Gastrocnemius medialis (tissue), 4 donors: ENCODE measurements around the gene PRR33. TPM values are rescaled to one million over a fixed set of nuclear protein-coding genes. Genes with fewer than 3 reads are reported as not detected.

Source experiments
- ATAC-seq, 2 donors: fragments of 150-250 bp; one replicate each; pipeline ENCODE4 v1.9.1; 2016
- DNase-seq, 2 donors: peaks; one replicate each; pipeline ENCODE4 v3.0.0-alpha.2; 2019
- H3K27ac ChIP-seq, 4 donors: fragments of 200-600 bp; sonication (generic); 1 replicate in 1 of 4; 2 replicates in 3 of 4; pipeline ENCODE4 v1.5.1; 2016 to 2018; ENCODE audit warnings: mild to moderate bottlenecking in 2 of 4, moderate library complexity in 1 of 4
- H3K27me3 ChIP-seq, 3 donors: fragments of 200-600 bp; sonication (generic) in 2 of 3; 1 replicate in 1 of 3; 2 replicates in 2 of 3; pipeline versions ENCODE4 v1.5.1 to v1.6.0; 2016 to 2019; ENCODE audit warnings: mild to moderate bottlenecking in 1 of 3, moderate library complexity in 1 of 3
- H3K36me3 ChIP-seq, 2 donors: fragments of 200-600 bp; sonication (generic) in 1 of 2; one replicate each; pipeline ENCODE4 v1.5.1; 2017 to 2018
- H3K4me1 ChIP-seq, 2 donors: fragments of 200-600 bp; sonication (generic) in 1 of 2; one replicate each; pipeline ENCODE4 v1.5.1; 2016 to 2017; ENCODE audit warnings: mild to moderate bottlenecking in 2 of 2
- H3K4me3 ChIP-seq, 4 donors: fragments of 200-600 bp; sonication (generic) in 3 of 4; 1 replicate in 1 of 4; 2 replicates in 3 of 4; pipeline ENCODE4 v1.5.1; 2016 to 2019; ENCODE audit warnings: mild to moderate bottlenecking in 2 of 4
- H3K9me3 ChIP-seq, 3 donors: fragments of 200-600 bp; sonication (generic) in 2 of 3; 1 replicate in 1 of 3; 2 replicates in 2 of 3; pipeline ENCODE4 v1.5.1; 2016 to 2019
- CTCF ChIP-seq, 5 experiments: fragments of 450-650 bp in 3 of 5; fragments of 200-600 bp in 2 of 5; sonication (generic) in 2 of 5; IDR thresholded peaks in 4 of 5; conservative IDR thresholded peaks in 1 of 5; 1 replicate in 4 of 5; 2 replicates in 1 of 5; pipeline ENCODE4 v1.5.1; 2016 to 2019; ENCODE audit warnings: antibody characterized with exemption in 5 of 5, mild to moderate bottlenecking in 3 of 5, moderate library complexity in 3 of 5
- POLR2A ChIP-seq, 2 donors: fragments of 450-650 bp; IDR thresholded peaks; one replicate each; pipeline ENCODE4 v1.6.1; 2017; ENCODE audit warnings: antibody characterized with exemption in 2 of 2, mild to moderate bottlenecking in 2 of 2, moderate library complexity in 2 of 2
- in situ Hi-C, 4 donors: fragments of 200-750 bp; cut with MboI; loops; one replicate each; pipeline versions ENCODE4 v1.15.0 to v1.8.0; 2017; ENCODE audit warnings: low sequenced_read_pairs in 4 of 4
- intact Hi-C: fragments of 100-400 bp; cut with DNase I; formaldehyde crosslinking; loops from one replicate; pipeline ENCODE4 v1.15.1; 2023; ENCODE audit warnings: low total_unique reads
- total RNA-seq, 4 donors: library from RNA; depleted of rRNA; stranded (reverse); fragments of >200 nt; gene quantifications; one replicate each; pipeline versions ENCODE4 v1.1.0 to v1.2.3, GENCODE V29; 2016

The PRR33 gene
- total RNA-seq, 4 donors from 2014 or later: 0.16 to 2.3 (median 1.0) TPM

- H3K4me3 ChIP-seq: peak overlapping the region in 1 of 4 donors; percentile 1
- H3K4me1 ChIP-seq: peaks cover 0 to 6% of the 10 kb centered on the region in 2 donors
- peak overlapping the region in 1 of 4 donors; percentile 80 for H3K27ac ChIP-seq
- TF ChIP-seq CTCF (IDR thresholded peaks at IDR 0.05 in 4 of 5, conservative IDR thresholded peaks at IDR 0.05 in 1 of 5) (no peak), POLR2A (IDR thresholded peaks at IDR 0.05) (no peak)
- intact Hi-C loops (no loop called here), in situ Hi-C loops (no loop called here)
- ATAC-seq: peak in 1 of 2 donors; percentile 39
- peak in 1 of 2 donors; percentile 75 for DNase-seq
- H3K27me3 ChIP-seq: no peaks in the 10 kb centered on the region
- H3K36me3 ChIP-seq: no peaks in the 10 kb centered on the region
- H3K9me3 ChIP-seq: no peaks in the 10 kb centered on the region
Measured at GRCh38 chr11:1853376-1854131, 38.1 kb downstream of the PRR33 start.

- no peak for DNase-seq
- in situ Hi-C loops: no loop called here
- intact Hi-C loops: no loop called here
- H3K27ac ChIP-seq: peak within 1 kb of the TSS in 1 of 4 donors; percentile 80
- H3K27me3 ChIP-seq: no peaks in the 10 kb centered on the region
- no peaks in the 10 kb centered on the region for H3K36me3 ChIP-seq
- H3K4me3 ChIP-seq: peak within 1 kb of the TSS in 1 of 4 donors; percentile 1
- TF ChIP-seq CTCF (IDR thresholded peaks at IDR 0.05 in 4 of 5, conservative IDR thresholded peaks at IDR 0.05 in 1 of 5) (no peak), POLR2A (IDR thresholded peaks at IDR 0.05) (no peak)
- no peaks in the 10 kb centered on the region for H3K9me3 ChIP-seq
- H3K4me1 ChIP-seq: peaks cover 0 to 6% of the 10 kb centered on the region in 2 donors
- ATAC-seq: no peak
Measured at GRCh38 chr11:1852877-1853276, 38.8 kb downstream of the PRR33 start, which contains the start of gene LSP1. LSP1 (plus strand) TSS chr11:1853084; CDS start chr11:1853145, 61 bp downstream.

DNA sequence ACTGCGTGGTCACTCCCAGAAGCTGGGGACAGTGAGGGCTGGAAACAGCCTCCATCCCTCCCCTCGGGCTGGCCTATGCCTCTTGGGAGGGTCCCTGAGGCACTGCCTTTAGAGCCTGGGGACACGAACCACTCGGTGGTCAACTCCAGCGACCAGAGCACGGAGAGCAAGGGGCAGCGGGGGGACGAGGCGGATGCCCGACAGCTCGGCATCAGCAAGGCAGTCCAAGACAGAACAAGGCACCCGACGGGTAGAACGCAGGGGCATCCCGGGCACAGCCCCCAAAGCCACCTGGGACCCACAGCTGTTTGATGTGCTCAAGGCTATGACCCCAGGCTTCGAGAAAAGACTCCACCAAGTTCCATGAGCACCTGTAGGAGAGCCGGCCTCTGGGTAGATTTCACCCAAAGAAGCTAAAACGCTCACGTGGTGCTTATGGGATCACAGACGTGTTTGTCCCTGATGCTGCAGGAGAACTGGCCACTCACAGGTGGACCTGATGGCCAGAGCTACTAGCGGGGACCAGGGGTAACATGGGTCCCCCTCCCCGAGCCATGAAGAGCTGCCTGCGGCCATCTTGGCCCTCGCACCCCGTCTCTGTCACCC is 39.3 kb downstream of the PRR33 start:
- in situ Hi-C loops: no loop called here
- intact Hi-C loops: no loop called here
- TF ChIP-seq CTCF (IDR thresholded peaks at IDR 0.05 in 4 of 5, conservative IDR thresholded peaks at IDR 0.05 in 1 of 5) (no peak), POLR2A (IDR thresholded peaks at IDR 0.05) (no peak)
- Histone ChIP-seq H3K36me3 (no peaks in the 10 kb centered on the region), H3K27ac (peak overlapping the region in 1 of 4 donors; percentile 80), H3K4me1 (peaks cover 0 to 6% of the 10 kb centered on the region in 2 donors), H3K4me3 (no peak overlapping the region), H3K9me3 (no peaks in the 10 kb centered on the region), H3K27me3 (no peaks in the 10 kb centered on the region)
- DNase-seq: no peak
- no peak for ATAC-seq

DNA sequence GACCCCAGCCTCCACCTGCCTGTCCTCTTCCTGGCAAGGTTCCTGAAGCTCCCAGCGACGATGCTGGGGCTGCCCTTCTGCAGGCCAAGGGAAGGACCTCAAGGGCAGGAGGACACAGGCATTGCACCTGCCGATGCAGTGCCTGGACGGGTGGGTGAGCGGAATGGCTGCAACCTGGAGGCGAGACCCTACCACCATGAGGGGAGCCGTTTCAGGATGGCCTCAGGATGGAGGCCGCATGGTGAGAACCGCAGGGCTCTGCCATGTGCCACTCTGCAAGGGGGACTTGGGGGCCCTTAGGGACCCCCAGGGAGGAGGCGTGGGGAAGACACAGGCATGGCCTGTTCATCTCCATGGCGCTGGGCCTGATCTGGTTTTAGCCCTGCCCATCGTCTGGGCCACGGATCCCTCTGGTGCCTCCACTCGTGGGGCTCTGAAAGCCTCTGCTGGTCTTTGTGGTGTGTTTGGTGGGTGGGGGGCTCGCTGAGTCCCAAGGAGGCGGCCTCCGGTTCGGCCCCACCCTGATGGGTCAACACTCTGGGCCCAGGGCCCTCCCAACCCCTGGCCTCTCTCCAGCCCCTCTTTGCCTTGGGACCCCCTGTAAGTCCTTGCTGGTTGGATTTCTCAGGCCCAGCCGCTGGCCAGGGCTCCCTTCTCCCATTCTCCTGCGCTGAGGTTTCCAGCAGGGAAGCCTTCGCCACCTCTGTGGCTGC is 40.1 kb downstream of the PRR33 start:
- H3K36me3 ChIP-seq: no peaks in the 10 kb centered on the region
- H3K9me3 ChIP-seq: no peaks in the 10 kb centered on the region
- peaks cover 0 to 6% of the 10 kb centered on the region in 2 donors for H3K4me1 ChIP-seq
- in situ Hi-C loops: no loop called here
- DNase-seq (no peak), ATAC-seq (no peak)
- no peak overlapping the region for H3K27ac ChIP-seq
- H3K4me3 ChIP-seq: no peak overlapping the region
- intact Hi-C loops: no loop called here
- no peaks in the 10 kb centered on the region for H3K27me3 ChIP-seq
- no peak for TF ChIP-seq POLR2A (IDR thresholded peaks at IDR 0.05)
